SK-N-SH treated with all-trans-retinoic acid at 6 μM for 48 hours (cell line): Measurements from ENCODE around the gene RBPMS2.
"Not testable (repeated sequence)": the region's sequence is repeated elsewhere in the genome, so short reads cannot be mapped to it uniquely, and the experiment has no call there.

Source experiments
- ATAC-seq: fragments of 200-7000 bp; cut with Tn5 transposase; 3 replicates; pipeline ENCODE4 v1.9.1; 2020; ENCODE audit warnings: mild to moderate bottlenecking, moderate library complexity
- ARNTL ChIP-seq: fragments of 450-650 bp; formaldehyde crosslinking; IDR thresholded peaks from 2 replicates; pipeline ENCODE4 v1.5.0; 2020; ENCODE audit warnings: low read depth, mild to moderate bottlenecking, moderate library complexity, borderline replicate concordance
- BACH2 ChIP-seq: fragments of 250-450 bp; sonication (Bioruptor Pico); IDR thresholded peaks from 2 replicates; pipeline ENCODE4 v1.9.0; 2021; ENCODE audit warnings: mild to moderate bottlenecking, borderline replicate concordance
- CREB5 ChIP-seq: fragments of 250-450 bp; sonication (Bioruptor Pico); IDR thresholded peaks from 2 replicates; pipeline ENCODE4 v1.5.1; 2020; ENCODE audit warnings: low read depth, mild to moderate bottlenecking, moderate library complexity
- CSDC2 ChIP-seq: fragments of 250-450 bp; sonication (Bioruptor Pico); IDR thresholded peaks from 2 replicates; pipeline ENCODE4 v1.5.0; 2020; ENCODE audit warnings: mild to moderate bottlenecking, moderate library complexity
- CSRNP3 ChIP-seq: fragments of 250-450 bp; sonication (Bioruptor Pico); IDR thresholded peaks from 2 replicates; pipeline ENCODE4 v1.5.1; 2021; ENCODE audit warnings: mild to moderate bottlenecking, moderate library complexity
- ESRRG ChIP-seq: fragments of 250-450 bp; sonication (Bioruptor Pico); IDR thresholded peaks from 2 replicates; pipeline ENCODE4 v1.6.1; 2021; ENCODE audit warnings: mild to moderate bottlenecking
- GLIS3 ChIP-seq: fragments of 250-450 bp; sonication (Bioruptor Pico); IDR thresholded peaks from 2 replicates; pipeline ENCODE4 v1.5.0; 2020; ENCODE audit warnings: mild to moderate bottlenecking, moderate library complexity
- OSR1 ChIP-seq: fragments of 250-450 bp; sonication (Bioruptor Pico); IDR thresholded peaks from 2 replicates; pipeline ENCODE4 v1.8.0; 2022; ENCODE audit warnings: moderate library complexity, mild to moderate bottlenecking, inconsistent platforms
- POU6F1 ChIP-seq: fragments of 250-450 bp; sonication (Bioruptor Pico); IDR thresholded peaks from 2 replicates; pipeline ENCODE4 v1.8.0; 2021; ENCODE audit warnings: low read depth, mild to moderate bottlenecking, moderate library complexity, borderline replicate concordance
- RARB ChIP-seq: fragments of 250-450 bp; sonication (Bioruptor Pico); IDR thresholded peaks from 2 replicates; pipeline ENCODE4 v1.8.0; 2021; ENCODE audit warnings: mild to moderate bottlenecking, moderate library complexity
- TCF4 ChIP-seq: fragments of 250-450 bp; sonication (Bioruptor Pico); IDR thresholded peaks from 2 replicates; pipeline ENCODE4 v1.8.0; 2021; ENCODE audit warnings: mild to moderate bottlenecking, moderate library complexity, borderline replicate concordance
- TOX ChIP-seq: fragments of 250-450 bp; sonication (Bioruptor Pico); IDR thresholded peaks from 2 replicates; pipeline ENCODE4 v1.8.0; 2021; ENCODE audit warnings: mild to moderate bottlenecking, moderate library complexity, borderline replicate concordance
- TSHZ2 ChIP-seq: fragments of 250-450 bp; sonication (Bioruptor Pico); IDR thresholded peaks from 2 replicates; pipeline ENCODE4 v1.5.0; 2020; ENCODE audit warnings: mild to moderate bottlenecking, moderate library complexity
- ZC3H10 ChIP-seq: fragments of 250-450 bp; sonication (Bioruptor Pico); IDR thresholded peaks from 2 replicates; pipeline ENCODE4 v1.5.1; 2021; ENCODE audit warnings: mild to moderate bottlenecking, moderate library complexity
- ZFP3 ChIP-seq: fragments of 250-450 bp; sonication (Bioruptor Pico); IDR thresholded peaks from 2 replicates; pipeline ENCODE4 v1.5.0; 2020; ENCODE audit warnings: mild to moderate bottlenecking, moderate library complexity
- ZFP30 ChIP-seq: fragments of 450-650 bp; formaldehyde crosslinking; IDR thresholded peaks from 2 replicates; pipeline ENCODE4 v1.5.0; 2022; ENCODE audit warnings: mild to moderate bottlenecking, moderate library complexity
- ZNF565 ChIP-seq: fragments of 450-650 bp; formaldehyde crosslinking; conservative IDR thresholded peaks from 2 replicates; pipeline ENCODE4 v1.5.0; 2020; ENCODE audit warnings: low read depth, mild to moderate bottlenecking, moderate library complexity
- ZNF70 ChIP-seq: fragments of 450-650 bp; formaldehyde crosslinking; IDR thresholded peaks from 2 replicates; pipeline ENCODE4 v1.5.0; 2020; ENCODE audit warnings: mild to moderate bottlenecking, moderate library complexity
- ZNF8 ChIP-seq: fragments of 450-650 bp; formaldehyde crosslinking; IDR thresholded peaks from 2 replicates; pipeline ENCODE4 v1.5.0; 2020; ENCODE audit warnings: mild to moderate bottlenecking, moderate library complexity

Gene RBPMS2

GRCh38 chr15:64816452-64816851 lies 41.1 kb upstream of the RBPMS2 start (continued):
- no peak for TF ChIP-seq POU6F1
- no peak for TF ChIP-seq GLIS3 (CRISPR knock-in tag)
- no peak for TF ChIP-seq CSDC2 (CRISPR knock-in tag)
- TF ChIP-seq ZC3H10 (CRISPR knock-in tag) = no peak
- TF ChIP-seq, all 23 proteins: peak for 0

- ATAC-seq = not testable (repeated sequence)
Observed at GRCh38 chr15:64814965-64815364, 39.6 kb upstream of the RBPMS2 start.

- ATAC-seq = not testable (repeated sequence)
Observed at GRCh38 chr15:64814283-64814682, 38.9 kb upstream of the RBPMS2 start.

GRCh38 chr15:64813075-64813474 lies 37.7 kb upstream of the RBPMS2 start:
- peak; percentile 53 for ATAC-seq
- TF ChIP-seq ZNF70 (CRISPR knock-in tag) (0 out of 2 replicates have a peak, but pooled peaks have one; percentile 26), ZC3H10 (CRISPR knock-in tag) (no peak)

GRCh38 chr15:64810497-64811326 lies 35.3 kb upstream of the RBPMS2 start:
- no peak; the same call in 2 of the 3 replicates for ATAC-seq
- TF ChIP-seq GLIS3 (CRISPR knock-in tag) (no peak), TSHZ2 (no peak), ARNTL (no peak), OSR1 (CRISPR knock-in tag) (no peak), ESRRG (CRISPR knock-in tag) (no peak), CSRNP3 (CRISPR knock-in tag) (no peak), ZC3H10 (CRISPR knock-in tag) (no peak), CSDC2 (CRISPR knock-in tag) (no peak), TOX (CRISPR knock-in tag) (no peak), ZFP3 (CRISPR knock-in tag) (no peak), ZNF565 (no peak), RARB (CRISPR knock-in tag) (no peak), ZNF8 (no peak), TCF4 (no peak), ZFP30 (CRISPR knock-in tag) (no peak), CREB5 (CRISPR knock-in tag) (no peak), BACH2 (CRISPR knock-in tag) (no peak), ZNF70 (CRISPR knock-in tag) (no peak)
